ENCODE data around the gene NEMP1. TPM values are rescaled to one million over a fixed set of nuclear protein-coding genes. Genes with fewer than 3 reads are reported as not detected.

NEMP1 gene
- total and polyA plus RNA-seq, 4 donors = 3.7 to 14.3 (median 7.7) TPM

DNA sequence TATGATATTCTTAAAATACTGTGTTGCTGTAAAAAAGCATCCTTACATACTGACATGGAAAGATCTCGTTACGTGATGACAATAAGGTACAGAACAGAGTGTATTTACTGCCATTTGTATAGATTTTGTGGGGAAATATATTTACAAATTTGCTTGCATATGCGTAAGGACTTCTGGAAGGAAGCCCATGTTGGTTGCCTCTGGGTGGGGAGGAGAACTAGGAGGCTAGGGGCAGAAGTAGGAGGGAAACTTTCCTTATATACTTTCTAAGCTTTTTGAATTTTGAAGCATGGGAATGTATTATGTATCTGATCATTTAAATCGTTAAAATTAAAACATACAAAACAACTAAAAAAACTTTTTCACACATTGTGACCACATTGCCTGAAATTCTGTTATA, 38.4 kb downstream of the NEMP1 start:
- WGBS, 2 donors = 91 to 94% methylated on average over 4 of the region's 4 CpGs
- Histone ChIP-seq H3K27me3 (ENCODE audit: control insufficient read depth in 3 of 3, insufficient read depth in 3 of 3, low read length in 2 of 3) (no peaks in the 10 kb centered on the region), H3K4me3 (no peak overlapping the region), H3K4me1 (ENCODE audit: control insufficient read depth in 5 of 5, insufficient read depth in 5 of 5, low read length in 5 of 5) (no peaks in the 10 kb centered on the region), H3K36me3 (ENCODE audit: control insufficient read depth in 4 of 4, insufficient read depth in 4 of 4, low read length in 4 of 4) (no peaks in the 10 kb centered on the region), H3K9me3 (ENCODE audit: control insufficient read depth in 4 of 4, insufficient read depth in 3 of 4, low read length in 3 of 4) (no peaks in the 10 kb centered on the region), H3K27ac (ENCODE audit: low read depth in 1 of 2, low read length in 1 of 2) (no peak overlapping the region), H3K9ac (ENCODE audit: insufficient read depth in 1 of 2, low read length in 2 of 2) (no peak overlapping the region)
- ATAC-seq (ENCODE audit: insufficient read depth, low FRiP score) (no peak), DNase-seq (no peak)
- TF ChIP-seq, protein P1, sequence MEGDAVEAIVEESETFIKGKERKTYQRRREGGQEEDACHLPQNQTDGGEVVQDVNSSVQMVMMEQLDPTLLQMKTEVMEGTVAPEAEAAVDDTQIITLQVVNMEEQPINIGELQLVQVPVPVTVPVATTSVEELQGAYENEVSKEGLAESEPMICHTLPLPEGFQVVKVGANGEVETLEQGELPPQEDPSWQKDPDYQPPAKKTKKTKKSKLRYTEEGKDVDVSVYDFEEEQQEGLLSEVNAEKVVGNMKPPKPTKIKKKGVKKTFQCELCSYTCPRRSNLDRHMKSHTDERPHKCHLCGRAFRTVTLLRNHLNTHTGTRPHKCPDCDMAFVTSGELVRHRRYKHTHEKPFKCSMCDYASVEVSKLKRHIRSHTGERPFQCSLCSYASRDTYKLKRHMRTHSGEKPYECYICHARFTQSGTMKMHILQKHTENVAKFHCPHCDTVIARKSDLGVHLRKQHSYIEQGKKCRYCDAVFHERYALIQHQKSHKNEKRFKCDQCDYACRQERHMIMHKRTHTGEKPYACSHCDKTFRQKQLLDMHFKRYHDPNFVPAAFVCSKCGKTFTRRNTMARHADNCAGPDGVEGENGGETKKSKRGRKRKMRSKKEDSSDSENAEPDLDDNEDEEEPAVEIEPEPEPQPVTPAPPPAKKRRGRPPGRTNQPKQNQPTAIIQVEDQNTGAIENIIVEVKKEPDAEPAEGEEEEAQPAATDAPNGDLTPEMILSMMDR (IDR thresholded peaks at IDR 0.05; ENCODE audit: control extremely low read depth, extremely low read depth) = no peak

DNA sequence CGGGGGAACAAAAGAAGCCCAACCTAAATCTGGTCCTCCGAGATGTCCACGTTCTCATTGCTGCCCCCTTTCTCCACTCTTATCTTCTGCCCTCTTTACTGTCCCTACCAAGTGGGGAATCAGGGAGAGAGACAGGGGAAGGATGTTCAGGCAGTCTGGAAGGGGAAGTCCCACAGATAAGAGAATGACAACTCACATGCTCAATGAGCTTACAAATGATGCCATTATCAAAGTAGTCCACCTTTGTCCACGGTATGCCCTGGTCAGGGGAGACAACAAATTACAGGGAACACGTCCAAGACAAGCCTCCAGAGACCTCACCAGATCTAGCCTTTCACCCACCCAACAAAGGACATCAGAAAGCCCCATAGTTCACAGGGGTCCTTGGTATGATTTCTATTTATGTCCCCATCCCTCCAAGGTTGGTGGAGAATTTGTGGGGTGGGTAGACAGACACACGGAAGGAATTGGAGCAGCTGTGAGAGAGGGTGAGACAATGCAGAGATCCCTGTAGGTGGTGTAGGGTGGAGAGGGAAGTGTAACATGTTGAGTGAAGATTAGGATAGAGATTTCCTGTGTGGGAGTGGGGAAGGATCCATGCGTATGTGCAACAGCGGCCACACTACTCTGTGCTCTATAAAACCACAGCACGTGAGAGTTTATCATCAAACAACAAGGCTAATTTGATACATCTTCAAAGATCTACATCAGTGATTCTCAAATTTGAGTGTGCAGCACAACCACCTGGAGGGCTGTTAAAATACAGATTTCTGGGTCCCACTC, 39.4 kb downstream of the NEMP1 start:
- Histone ChIP-seq H3K27me3 (ENCODE audit: control insufficient read depth in 3 of 3, insufficient read depth in 3 of 3, low read length in 2 of 3) (no peaks in the 10 kb centered on the region), H3K4me1 (ENCODE audit: control insufficient read depth in 5 of 5, insufficient read depth in 5 of 5, low read length in 5 of 5) (no peaks in the 10 kb centered on the region), H3K27ac (ENCODE audit: low read depth in 1 of 2, low read length in 1 of 2) (no peak overlapping the region), H3K9ac (ENCODE audit: insufficient read depth in 1 of 2, low read length in 2 of 2) (no peak overlapping the region), H3K4me3 (no peak overlapping the region), H3K9me3 (ENCODE audit: control insufficient read depth in 4 of 4, insufficient read depth in 3 of 4, low read length in 3 of 4) (no peaks in the 10 kb centered on the region), H3K36me3 (ENCODE audit: control insufficient read depth in 4 of 4, insufficient read depth in 4 of 4, low read length in 4 of 4) (no peaks in the 10 kb centered on the region)
- WGBS, 2 donors = 79 to 80% methylated on average over 9 of the region's 9 CpGs
- ATAC-seq (ENCODE audit: insufficient read depth, low FRiP score) (no peak), DNase-seq (no peak)
- TF ChIP-seq, protein P1 (IDR thresholded peaks at IDR 0.05; ENCODE audit: control extremely low read depth, extremely low read depth) = no peak

DNA sequence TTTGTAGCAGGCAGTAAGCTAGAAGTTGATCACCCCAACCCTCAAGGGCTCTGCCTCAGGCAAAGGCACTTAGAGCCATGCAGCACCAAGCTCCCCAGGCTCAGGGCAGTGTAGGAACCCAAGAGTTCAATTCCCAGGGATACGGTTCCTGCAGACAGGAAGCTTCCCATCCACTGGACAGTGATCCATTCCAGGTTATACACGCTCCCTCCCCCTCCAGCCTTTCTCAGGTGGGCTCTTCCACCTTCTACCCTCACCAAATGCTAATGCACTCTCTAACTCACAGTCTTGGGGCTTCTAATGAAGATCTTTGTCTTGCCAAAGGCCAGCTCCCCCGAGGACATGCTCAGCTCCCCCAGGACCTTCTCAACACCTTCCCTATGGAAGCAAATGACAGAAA, 41.3 kb downstream of the NEMP1 start:
- peaks cover 0 to 3% (median 0%) of the 10 kb centered on the region in 3 donors for H3K27me3 ChIP-seq (ENCODE audit: control insufficient read depth in 3 of 3, insufficient read depth in 3 of 3, low read length in 2 of 3)
- DNase-seq = no peak
- H3K4me1 ChIP-seq (ENCODE audit: control insufficient read depth in 5 of 5, insufficient read depth in 5 of 5, low read length in 5 of 5) = no peaks in the 10 kb centered on the region

More for the DNA sequence above, 41.3 kb downstream of the NEMP1 start:
- Histone ChIP-seq H3K27ac (ENCODE audit: low read depth in 1 of 2, low read length in 1 of 2) (no peak overlapping the region), H3K4me3 (no peak overlapping the region), H3K36me3 (ENCODE audit: control insufficient read depth in 4 of 4, insufficient read depth in 4 of 4, low read length in 4 of 4) (no peaks in the 10 kb centered on the region), H3K9ac (ENCODE audit: insufficient read depth in 1 of 2, low read length in 2 of 2) (no peak overlapping the region), H3K9me3 (ENCODE audit: control insufficient read depth in 4 of 4, insufficient read depth in 3 of 4, low read length in 3 of 4) (no peaks in the 10 kb centered on the region)
- TF ChIP-seq, protein P1 (IDR thresholded peaks at IDR 0.05; ENCODE audit: control extremely low read depth, extremely low read depth) = no peak
- ATAC-seq (ENCODE audit: insufficient read depth, low FRiP score) = no peak
- 67 to 80% methylated on average over 3 of the region's 3 CpGs for WGBS, 2 donors

All from lung (tissue), 12 donors.